DOHH2 (cell line): ENCODE data around the gene PDE2A.

Source experiments
- H3F3A ChIP-seq: fragments of 200-600 bp; sonication (generic), shearing (Covaris generic); 2 replicates; pipeline ENCODE4 v1.6.0; 2016; ENCODE audit warnings: antibody characterized with exemption, mild to moderate bottlenecking; ENCODE audit not compliant: control insufficient read depth, insufficient read depth
- H3K27ac ChIP-seq: fragments of 200-600 bp; sonication (generic); 2 replicates; pipeline ENCODE4 v1.5.1; 2014; ENCODE audit warnings: low read depth, mild to moderate bottlenecking, low read length, moderate library complexity
- H3K27me3 ChIP-seq: fragments of 200-600 bp; sonication (generic); 2 replicates; pipeline ENCODE4 v1.6.1; 2014; ENCODE audit warnings: mild to moderate bottlenecking, low read length, mixed read lengths; ENCODE audit not compliant: control insufficient read depth
- H3K36me3 ChIP-seq: fragments of 200-600 bp; sonication (generic); 2 replicates; pipeline ENCODE4 v1.6.1; 2014; ENCODE audit warnings: mild to moderate bottlenecking, low read length, moderate library complexity, mixed read lengths; ENCODE audit not compliant: control insufficient read depth
- H3K4me1 ChIP-seq: fragments of 200-600 bp; sonication (generic); 2 replicates; pipeline ENCODE4 v1.6.1; 2014; ENCODE audit warnings: mild to moderate bottlenecking, low read length, mixed read lengths; ENCODE audit not compliant: control insufficient read depth
- H3K4me2 ChIP-seq: fragments of 200-600 bp; sonication (generic); 2 replicates; pipeline ENCODE4 v1.6.0; 2014; ENCODE audit warnings: mild to moderate bottlenecking, low read length, moderate library complexity
- H3K4me3 ChIP-seq: fragments of 200-600 bp; sonication (generic); 2 replicates; pipeline ENCODE4 v1.5.1; 2014; ENCODE audit warnings: mild to moderate bottlenecking, low read length, mixed read lengths
- H3K79me2 ChIP-seq: fragments of 200-600 bp; sonication (generic); 2 replicates; pipeline ENCODE4 v1.6.1; 2014; ENCODE audit warnings: mild to moderate bottlenecking, low read length, mixed read lengths; ENCODE audit not compliant: control insufficient read depth
- H3K9me2 ChIP-seq: fragments of 200-600 bp; sonication (generic); replicated peaks from 2 replicates; pipeline ENCODE4 v1.6.1; 2014; ENCODE audit warnings: mild to moderate bottlenecking, low read length, mixed read lengths; ENCODE audit not compliant: control insufficient read depth
- H3K9me3 ChIP-seq: fragments of 200-600 bp; sonication (generic); 2 replicates; pipeline ENCODE4 v1.6.1; 2014; ENCODE audit warnings: antibody characterized with exemption, low read length, mixed read lengths; ENCODE audit not compliant: control insufficient read depth, insufficient read depth
- H4K20me1 ChIP-seq: fragments of 200-600 bp; sonication (generic); 2 replicates; pipeline ENCODE4 v1.6.0; 2014; ENCODE audit warnings: low read depth, mild to moderate bottlenecking, antibody characterized with exemption, low read length, moderate library complexity; ENCODE audit not compliant: control insufficient read depth, insufficient read depth
- EZH2phosphoT487 ChIP-seq: fragments of 200-600 bp; sonication (generic); IDR thresholded peaks from 2 replicates; pipeline ENCODE4 v1.6.1; 2017; ENCODE audit warnings: borderline replicate concordance, mild to moderate bottlenecking, antibody characterized with exemption, low read length, moderate library complexity, mixed read lengths
- TF ChIP-seq, protein P1 (sequence below): fragments of 200-600 bp; sonication (generic); IDR thresholded peaks from one replicate; pipeline ENCODE4 v1.5.1; 2014; ENCODE audit warnings: antibody characterized with exemption, mild to moderate bottlenecking, low read depth, low read length; ENCODE audit not compliant: poor library complexity, severe bottlenecking

PDE2A gene

GRCh38 chr11:72584939-72585597, 89.2 kb downstream of the PDE2A start:
- Histone ChIP-seq H3K4me2 (no peak overlapping the region), H3F3A (no peaks in the 10 kb centered on the region), H3K27ac (no peak overlapping the region), H3K27me3 (peaks cover 26% of the 10 kb centered on the region), H3K79me2 (no peaks in the 10 kb centered on the region), H3K4me3 (no peak overlapping the region), H3K36me3 (no peaks in the 10 kb centered on the region), H3K4me1 (peaks cover 16% of the 10 kb centered on the region), H4K20me1 (no peaks in the 10 kb centered on the region), H3K9me3 (no peaks in the 10 kb centered on the region), H3K9me2 (no peaks in the 10 kb centered on the region)
- TF ChIP-seq EZH2phosphoT487 = no peak
- TF ChIP-seq, protein P1, sequence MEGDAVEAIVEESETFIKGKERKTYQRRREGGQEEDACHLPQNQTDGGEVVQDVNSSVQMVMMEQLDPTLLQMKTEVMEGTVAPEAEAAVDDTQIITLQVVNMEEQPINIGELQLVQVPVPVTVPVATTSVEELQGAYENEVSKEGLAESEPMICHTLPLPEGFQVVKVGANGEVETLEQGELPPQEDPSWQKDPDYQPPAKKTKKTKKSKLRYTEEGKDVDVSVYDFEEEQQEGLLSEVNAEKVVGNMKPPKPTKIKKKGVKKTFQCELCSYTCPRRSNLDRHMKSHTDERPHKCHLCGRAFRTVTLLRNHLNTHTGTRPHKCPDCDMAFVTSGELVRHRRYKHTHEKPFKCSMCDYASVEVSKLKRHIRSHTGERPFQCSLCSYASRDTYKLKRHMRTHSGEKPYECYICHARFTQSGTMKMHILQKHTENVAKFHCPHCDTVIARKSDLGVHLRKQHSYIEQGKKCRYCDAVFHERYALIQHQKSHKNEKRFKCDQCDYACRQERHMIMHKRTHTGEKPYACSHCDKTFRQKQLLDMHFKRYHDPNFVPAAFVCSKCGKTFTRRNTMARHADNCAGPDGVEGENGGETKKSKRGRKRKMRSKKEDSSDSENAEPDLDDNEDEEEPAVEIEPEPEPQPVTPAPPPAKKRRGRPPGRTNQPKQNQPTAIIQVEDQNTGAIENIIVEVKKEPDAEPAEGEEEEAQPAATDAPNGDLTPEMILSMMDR = no peak

- Histone ChIP-seq H3K27me3 (peaks cover 20% of the 10 kb centered on the region), H3K79me2 (no peaks in the 10 kb centered on the region), H3K4me3 (no peak overlapping the region), H3F3A (no peaks in the 10 kb centered on the region), H3K27ac (no peak overlapping the region), H3K4me2 (no peak overlapping the region), H4K20me1 (no peaks in the 10 kb centered on the region), H3K36me3 (no peaks in the 10 kb centered on the region), H3K4me1 (peaks cover 18% of the 10 kb centered on the region), H3K9me3 (no peaks in the 10 kb centered on the region), H3K9me2 (no peaks in the 10 kb centered on the region)
- TF ChIP-seq EZH2phosphoT487 = no peak
- TF ChIP-seq, protein P1 = no peak
Measured at GRCh38 chr11:72584293-72584938, 89.8 kb downstream of the PDE2A start.

DNA sequence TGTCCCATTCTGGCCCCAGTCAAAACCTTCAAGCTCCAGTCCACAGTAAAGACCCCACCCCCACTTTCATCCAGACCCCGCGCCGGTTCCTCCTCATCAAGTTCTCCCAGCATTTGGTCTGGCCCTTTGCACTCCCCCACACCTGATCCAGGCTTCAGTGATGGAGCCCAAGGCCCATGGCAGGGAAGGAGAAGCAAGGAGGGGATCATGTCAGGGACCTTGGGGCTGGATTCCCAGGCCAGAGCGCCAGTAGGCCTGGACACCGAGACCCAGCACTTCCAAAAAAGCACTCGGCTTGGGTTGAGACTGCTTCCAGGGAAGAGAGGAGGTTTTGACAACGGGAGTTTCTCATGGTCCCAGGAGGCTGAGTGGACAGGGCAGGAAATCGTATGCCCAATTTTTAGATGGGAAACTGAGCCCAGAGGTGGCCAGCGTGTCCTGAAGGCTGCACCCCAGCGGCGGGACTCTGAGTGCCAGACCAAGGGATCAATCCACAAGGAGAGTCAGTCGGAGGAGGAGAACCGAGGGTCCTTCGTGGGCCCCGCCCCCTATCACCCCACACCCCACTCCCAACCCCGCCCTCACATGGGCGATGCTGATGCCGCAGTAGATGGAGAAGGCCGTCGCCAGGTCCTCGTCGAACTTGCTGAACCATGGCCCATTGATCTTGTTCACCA, 90.5 kb downstream of the PDE2A start:
- no peak for TF ChIP-seq EZH2phosphoT487
- TF ChIP-seq, protein P1 = no peak
- Histone ChIP-seq H4K20me1 (no peaks in the 10 kb centered on the region), H3K27me3 (peaks cover 13% of the 10 kb centered on the region; the same call in 1 of the 2 replicates), H3K79me2 (no peaks in the 10 kb centered on the region), H3K9me3 (no peaks in the 10 kb centered on the region), H3K4me1 (peaks cover 19% of the 10 kb centered on the region), H3K27ac (no peak overlapping the region), H3K36me3 (no peaks in the 10 kb centered on the region), H3K9me2 (no peaks in the 10 kb centered on the region), H3K4me3 (no peak overlapping the region), H3K4me2 (no peak overlapping the region), H3F3A (no peaks in the 10 kb centered on the region)
